ENCODE results near the gene ARHGAP21.
"Not testable (repeated sequence)": the region's sequence is repeated elsewhere in the genome, so short reads cannot be mapped to it uniquely, and the experiment has no call there.

Gene ARHGAP21

DNA sequence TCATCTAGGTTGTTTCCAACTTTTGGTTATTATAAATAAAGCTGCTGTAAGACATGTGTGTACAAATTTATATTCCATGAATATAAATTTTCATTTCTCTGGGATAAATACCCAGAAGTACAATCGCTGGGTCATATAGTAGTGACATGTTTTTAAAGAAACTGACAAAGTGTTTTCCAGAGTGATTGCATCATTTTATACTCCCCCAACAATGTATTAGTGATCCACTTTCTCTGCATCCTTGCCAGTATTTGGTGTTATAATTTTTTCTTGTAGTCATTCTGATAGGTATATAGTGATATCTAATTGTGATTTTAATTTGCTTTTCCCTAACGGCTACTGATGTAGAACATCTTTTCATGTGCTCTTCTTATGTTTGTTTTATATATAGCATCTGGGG, 27.0 kb upstream of the ARHGAP21 start:
- no peaks in the 10 kb centered on the region for H3K27me3 ChIP-seq
- no peak for TF ChIP-seq Cebpa-rat (IDR thresholded peaks at IDR 0.05)

DNA sequence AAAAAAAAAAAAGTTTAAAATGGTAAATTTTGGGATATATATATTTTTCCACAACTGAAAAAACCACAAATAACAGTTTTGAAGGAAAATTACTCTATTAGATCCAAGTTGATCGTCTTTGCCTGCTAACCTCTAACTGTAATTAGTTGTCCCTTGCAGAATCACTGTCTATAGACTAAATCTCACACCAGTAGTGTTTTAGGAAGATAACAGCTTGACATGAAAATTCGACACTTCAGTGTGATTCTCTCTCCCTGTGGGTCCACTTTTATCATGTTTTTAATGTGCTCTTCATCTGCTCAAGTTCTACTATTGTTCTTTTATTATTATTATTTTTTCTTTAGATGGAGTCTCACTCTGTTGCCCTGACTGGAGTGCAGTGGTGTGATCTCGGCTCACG, 24.5 kb upstream of the ARHGAP21 start:
- H3K4me3 ChIP-seq, result no peak overlapping the region
- H4K20me1 ChIP-seq, result no peaks in the 10 kb centered on the region
- H3K4me2 ChIP-seq, result no peak overlapping the region
- H3K9me3 ChIP-seq, result no peaks in the 10 kb centered on the region
- H3K36me3 ChIP-seq, result no peaks in the 10 kb centered on the region
- H3K9ac ChIP-seq, result no peak overlapping the region
- no peaks in the 10 kb centered on the region for H3K27me3 ChIP-seq
- H3K4me1 ChIP-seq, result peaks cover 18% of the 10 kb centered on the region
- H3K27ac ChIP-seq, result no peak overlapping the region
- TF ChIP-seq Cebpa-rat (IDR thresholded peaks at IDR 0.05), result no peak

More for the DNA sequence above, 27.0 kb upstream of the ARHGAP21 start:
- H3K9me3 ChIP-seq, result no peaks in the 10 kb centered on the region
- no peaks in the 10 kb centered on the region for H4K20me1 ChIP-seq
- no peak overlapping the region for H3K9ac ChIP-seq
- H3K36me3 ChIP-seq, result no peaks in the 10 kb centered on the region
- no peak overlapping the region for H3K27ac ChIP-seq
- no peak overlapping the region for H3K4me2 ChIP-seq
- no peak overlapping the region for H3K4me3 ChIP-seq
- H3K4me1 ChIP-seq, result peaks cover 7% of the 10 kb centered on the region

- peaks cover 11% of the 10 kb centered on the region for H3K4me1 ChIP-seq
- H3K4me3 ChIP-seq, result no peak overlapping the region
Measured at GRCh38 chr10:24744946-24745345, 21.3 kb upstream of the ARHGAP21 start.

GRCh38 chr10:24740714-24741113, 17.0 kb upstream of the ARHGAP21 start:
- Histone ChIP-seq H3K4me3 (no peak overlapping the region), H3K9me3 (no peaks in the 10 kb centered on the region), H3K9ac (no peak overlapping the region), H3K4me1 (peaks cover 11% of the 10 kb centered on the region), H3K36me3 (no peaks in the 10 kb centered on the region), H3K27ac (no peak overlapping the region), H4K20me1 (no peaks in the 10 kb centered on the region), H3K4me2 (no peak overlapping the region), H3K27me3 (no peaks in the 10 kb centered on the region)
- TF ChIP-seq Cebpa-rat (IDR thresholded peaks at IDR 0.05), result no peak

More at GRCh38 chr10:24744946-24745345, 21.3 kb upstream of the ARHGAP21 start:
- H3K9ac ChIP-seq, result no peak overlapping the region
- H3K27ac ChIP-seq, result no peak overlapping the region
- H4K20me1 ChIP-seq, result no peaks in the 10 kb centered on the region
- H3K27me3 ChIP-seq, result no peaks in the 10 kb centered on the region
- H3K36me3 ChIP-seq, result no peaks in the 10 kb centered on the region
- TF ChIP-seq Cebpa-rat (IDR thresholded peaks at IDR 0.05), result no peak
- peak overlapping the region; percentile 19; the same call in 1 of the 2 replicates for H3K4me2 ChIP-seq
- no peaks in the 10 kb centered on the region for H3K9me3 ChIP-seq

DNA sequence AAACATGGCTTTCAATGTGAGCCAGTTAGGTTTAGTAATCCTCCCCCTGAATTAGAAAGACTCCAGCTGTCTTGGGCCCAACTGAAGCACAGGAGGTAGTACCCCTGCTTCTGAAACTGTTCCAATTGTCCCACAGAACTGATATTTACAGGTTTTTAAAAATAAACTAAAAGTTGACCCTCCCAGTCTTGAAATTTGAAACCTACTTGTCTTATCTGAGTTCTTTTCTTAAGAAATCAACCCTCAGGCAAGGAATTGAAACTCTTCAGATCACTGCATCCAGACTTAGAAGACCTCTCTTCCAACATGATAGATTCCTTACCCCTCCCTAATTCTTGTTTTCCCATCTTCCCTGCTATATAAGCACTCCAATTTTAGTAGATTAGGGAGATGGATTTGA, 13.3 kb upstream of the ARHGAP21 start:
- H3K4me1 ChIP-seq, result no peaks in the 10 kb centered on the region
- H4K20me1 ChIP-seq, result no peaks in the 10 kb centered on the region
- no peak overlapping the region for H3K9ac ChIP-seq
- H3K27me3 ChIP-seq, result no peaks in the 10 kb centered on the region
- no peaks in the 10 kb centered on the region for H3K36me3 ChIP-seq
- H3K27ac ChIP-seq, result no peak overlapping the region
- H3K4me3 ChIP-seq, result no peak overlapping the region
- no peaks in the 10 kb centered on the region for H3K9me3 ChIP-seq
- H3K4me2 ChIP-seq, result no peak overlapping the region
- no peak for TF ChIP-seq Cebpa-rat (IDR thresholded peaks at IDR 0.05)

GRCh38 chr10:24731942-24732341, 8.3 kb upstream of the ARHGAP21 start:
- peaks cover 15% of the 10 kb centered on the region for H3K4me1 ChIP-seq
- no peak overlapping the region for H3K27ac ChIP-seq
- H3K4me2 ChIP-seq, result no peak overlapping the region
- H3K9ac ChIP-seq, result no peak overlapping the region
- no peak overlapping the region for H3K4me3 ChIP-seq
- H4K20me1 ChIP-seq, result no peaks in the 10 kb centered on the region
- TF ChIP-seq Cebpa-rat (IDR thresholded peaks at IDR 0.05), result no peak
- no peaks in the 10 kb centered on the region for H3K36me3 ChIP-seq
- no peaks in the 10 kb centered on the region for H3K27me3 ChIP-seq
- H3K9me3 ChIP-seq, result no peaks in the 10 kb centered on the region

DNA sequence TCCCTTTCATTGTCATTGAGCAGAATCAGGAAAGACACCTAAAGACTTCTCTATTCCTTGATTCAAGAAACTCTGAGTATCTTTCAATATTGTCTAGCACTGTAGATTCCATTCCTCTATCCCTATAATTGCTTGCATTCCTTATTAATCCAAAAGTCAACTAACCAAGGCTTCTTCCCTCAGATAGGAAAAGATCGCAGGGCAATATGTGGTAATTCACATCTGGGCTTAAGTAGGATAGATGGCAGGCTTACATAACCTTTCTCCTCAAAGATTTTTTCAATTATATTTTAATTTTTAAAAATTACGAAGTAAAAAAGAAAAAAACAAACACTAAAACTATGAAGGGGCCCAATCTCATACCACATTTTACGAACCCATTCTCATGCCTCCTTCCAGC, 7.1 kb upstream of the ARHGAP21 start:
- Histone ChIP-seq H3K4me2 (no peak overlapping the region), H3K4me1 (peaks cover 26% of the 10 kb centered on the region), H4K20me1 (no peaks in the 10 kb centered on the region), H3K9ac (no peak overlapping the region), H3K36me3 (no peaks in the 10 kb centered on the region), H3K9me3 (no peaks in the 10 kb centered on the region), H3K27ac (no peak overlapping the region), H3K4me3 (no peak overlapping the region), H3K27me3 (no peaks in the 10 kb centered on the region)
- TF ChIP-seq Cebpa-rat (IDR thresholded peaks at IDR 0.05), result no peak

- peak overlapping the region; percentile 72 for H3K4me2 ChIP-seq
- H3K4me3 ChIP-seq, result no peak overlapping the region
- no peaks in the 10 kb centered on the region for H3K9me3 ChIP-seq
- no peaks in the 10 kb centered on the region for H4K20me1 ChIP-seq
- no peaks in the 10 kb centered on the region for H3K27me3 ChIP-seq
- no peak overlapping the region for H3K27ac ChIP-seq
- H3K9ac ChIP-seq, result no peak overlapping the region
- no peaks in the 10 kb centered on the region for H3K36me3 ChIP-seq
- H3K4me1 ChIP-seq, result peaks cover 35% of the 10 kb centered on the region
- TF ChIP-seq Cebpa-rat (IDR thresholded peaks at IDR 0.05), result no peak
Measured at GRCh38 chr10:24727786-24728185, 4.1 kb upstream of the ARHGAP21 start.

GRCh38 chr10:24726626-24727025, 2.9 kb upstream of the ARHGAP21 start:
- H3K9ac ChIP-seq, result no peak overlapping the region
- H3K27me3 ChIP-seq, result no peaks in the 10 kb centered on the region
- no peak overlapping the region for H3K4me3 ChIP-seq
- peaks cover 8% of the 10 kb centered on the region for H4K20me1 ChIP-seq
- H3K9me3 ChIP-seq, result no peaks in the 10 kb centered on the region
- no peak for TF ChIP-seq Cebpa-rat (IDR thresholded peaks at IDR 0.05)
- H3K27ac ChIP-seq, result no peak overlapping the region
- peaks cover 43% of the 10 kb centered on the region for H3K4me1 ChIP-seq
- peaks cover under 1% of the 10 kb centered on the region; the same call in 1 of the 2 replicates for H3K36me3 ChIP-seq
- peak overlapping the region; percentile 72 for H3K4me2 ChIP-seq

- H3K9ac ChIP-seq, H3K36me3 ChIP-seq, H3K4me3 ChIP-seq, H3K4me2 ChIP-seq, H3K9me3 ChIP-seq, H3K27me3 ChIP-seq, H3K27ac ChIP-seq: not testable (repeated sequence)
- Histone ChIP-seq H3K4me1 (peaks cover 49% of the 10 kb centered on the region), H4K20me1 (peaks cover 14% of the 10 kb centered on the region)
Measured at GRCh38 chr10:24726029-24726428, 2.3 kb upstream of the ARHGAP21 start.

Data from BLaER1 (cell line).